DND-41 (cell line): Measurements from ENCODE around the gene ZNF652.

ENCODE experiments used
- EZH2 ChIP-seq: IDR thresholded peaks from 3 replicates; pipeline ENCODE4 v1.6.1; 2012; ENCODE audit warnings: borderline replicate concordance, low read depth, mild to moderate bottlenecking, moderate library complexity, low read length, inconsistent platforms; ENCODE audit not compliant: severe bottlenecking
- TF ChIP-seq, protein P1 (sequence below): IDR thresholded peaks from 2 replicates; pipeline ENCODE4 v1.5.1; 2012; ENCODE audit warnings: borderline replicate concordance, low read length, moderate library complexity, mild to moderate bottlenecking; ENCODE audit not compliant: poor library complexity, severe bottlenecking; ENCODE audit errors: extremely low read depth

- TF ChIP-seq, protein P1, sequence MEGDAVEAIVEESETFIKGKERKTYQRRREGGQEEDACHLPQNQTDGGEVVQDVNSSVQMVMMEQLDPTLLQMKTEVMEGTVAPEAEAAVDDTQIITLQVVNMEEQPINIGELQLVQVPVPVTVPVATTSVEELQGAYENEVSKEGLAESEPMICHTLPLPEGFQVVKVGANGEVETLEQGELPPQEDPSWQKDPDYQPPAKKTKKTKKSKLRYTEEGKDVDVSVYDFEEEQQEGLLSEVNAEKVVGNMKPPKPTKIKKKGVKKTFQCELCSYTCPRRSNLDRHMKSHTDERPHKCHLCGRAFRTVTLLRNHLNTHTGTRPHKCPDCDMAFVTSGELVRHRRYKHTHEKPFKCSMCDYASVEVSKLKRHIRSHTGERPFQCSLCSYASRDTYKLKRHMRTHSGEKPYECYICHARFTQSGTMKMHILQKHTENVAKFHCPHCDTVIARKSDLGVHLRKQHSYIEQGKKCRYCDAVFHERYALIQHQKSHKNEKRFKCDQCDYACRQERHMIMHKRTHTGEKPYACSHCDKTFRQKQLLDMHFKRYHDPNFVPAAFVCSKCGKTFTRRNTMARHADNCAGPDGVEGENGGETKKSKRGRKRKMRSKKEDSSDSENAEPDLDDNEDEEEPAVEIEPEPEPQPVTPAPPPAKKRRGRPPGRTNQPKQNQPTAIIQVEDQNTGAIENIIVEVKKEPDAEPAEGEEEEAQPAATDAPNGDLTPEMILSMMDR = no peak
- TF ChIP-seq EZH2 = no peak
These were observed 37.9 kb upstream of the ZNF652 start for GRCh38 chr17:49399995-49400394.
